Anterior cingulate cortex (tissue), 58 donors: ENCODE measurements around the gene FCHO2.
"Not testable (repeated sequence)": the region's sequence is repeated elsewhere in the genome, so short reads cannot be mapped to it uniquely, and the experiment has no call there.

Source experiments
- DNase-seq, 58 donors: peaks; one replicate each; lab custom pipeline; 2025; lab: John Stamatoyannopoulos, UW

Gene FCHO2

GRCh38 chr5:72954389-72954788 lies 1.5 kb upstream of the FCHO2 start:
- no peak for DNase-seq

GRCh38 chr5:72955143-72955767 lies 586 bp upstream of the FCHO2 start:
- peak in 11 of 58 donors; percentile 49 to 88 (median 75) for DNase-seq

GRCh38 chr5:72956324-72957140 lies 691 bp downstream of the FCHO2 start:
- peak in 44 of 58 donors; percentile 6 to 81 (median 48) for DNase-seq

GRCh38 chr5:72957337-72957736 lies 1.5 kb downstream of the FCHO2 start:
- no peak for DNase-seq

- DNase-seq = no peak
These were observed 3.4 kb downstream of the FCHO2 start for GRCh38 chr5:72959257-72959656.

GRCh38 chr5:72974481-72974880 lies 18.6 kb downstream of the FCHO2 start:
- DNase-seq = not testable (repeated sequence)

GRCh38 chr5:72976810-72977209 lies 21.0 kb downstream of the FCHO2 start:
- not testable (repeated sequence) for DNase-seq

GRCh38 chr5:72985719-72986118 lies 29.9 kb downstream of the FCHO2 start:
- no peak for DNase-seq

- DNase-seq = no peak
These were observed 32.9 kb downstream of the FCHO2 start for GRCh38 chr5:72988769-72989168.

GRCh38 chr5:72991394-72991793 lies 35.6 kb downstream of the FCHO2 start:
- DNase-seq = no peak

GRCh38 chr5:72994578-72994977 lies 38.7 kb downstream of the FCHO2 start:
- DNase-seq = no peak

GRCh38 chr5:72996632-72997031 lies 40.8 kb downstream of the FCHO2 start:
- DNase-seq = no peak

GRCh38 chr5:72999916-73000315 lies 44.1 kb downstream of the FCHO2 start:
- no peak for DNase-seq

GRCh38 chr5:73005886-73006285 lies 50.0 kb downstream of the FCHO2 start:
- DNase-seq = no peak

GRCh38 chr5:73007051-73007450 lies 51.2 kb downstream of the FCHO2 start:
- no peak for DNase-seq

GRCh38 chr5:73008831-73009230 lies 53.0 kb downstream of the FCHO2 start:
- DNase-seq = no peak

- not testable (repeated sequence) for DNase-seq
These were observed 55.8 kb downstream of the FCHO2 start for GRCh38 chr5:73011612-73012011.

GRCh38 chr5:73018892-73019291 lies 63.1 kb downstream of the FCHO2 start:
- DNase-seq = no peak

- no peak for DNase-seq
These were observed 63.9 kb downstream of the FCHO2 start for GRCh38 chr5:73019766-73020165.

- no peak for DNase-seq
These were observed 66.8 kb downstream of the FCHO2 start for GRCh38 chr5:73022471-73023169.

GRCh38 chr5:73024946-73025544 lies 69.2 kb downstream of the FCHO2 start:
- not testable (repeated sequence) for DNase-seq
